NCI-H146 (cell line): ENCODE data around the gene VAT1L.
"Not testable (repeated sequence)": the region's sequence is repeated elsewhere in the genome, so short reads cannot be mapped to it uniquely, and the experiment has no call there.

Experiments
- DNase-seq: peaks from one replicate; lab custom pipeline; 2025; lab: John Stamatoyannopoulos, UW

VAT1L gene

GRCh38 chr16:77912617-77913016 lies 124.3 kb downstream of the VAT1L start:
- DNase-seq: no peak

- DNase-seq: no peak
Measured at GRCh38 chr16:77913738-77914253, 125.4 kb downstream of the VAT1L start.

GRCh38 chr16:77916111-77916510 lies 127.7 kb downstream of the VAT1L start:
- no peak for DNase-seq

- DNase-seq: no peak
Measured at GRCh38 chr16:77917971-77918370, 129.6 kb downstream of the VAT1L start.

GRCh38 chr16:77918809-77919707 lies 130.7 kb downstream of the VAT1L start:
- DNase-seq: peak; percentile 55

GRCh38 chr16:77919761-77920415 lies 131.5 kb downstream of the VAT1L start:
- DNase-seq: no peak

GRCh38 chr16:77920984-77921383 lies 132.6 kb downstream of the VAT1L start:
- DNase-seq: no peak

GRCh38 chr16:77922228-77922754 lies 133.9 kb downstream of the VAT1L start:
- DNase-seq: no peak

GRCh38 chr16:77925531-77925930 lies 137.2 kb downstream of the VAT1L start:
- peak; percentile 58 for DNase-seq

GRCh38 chr16:77928096-77928495 lies 139.7 kb downstream of the VAT1L start:
- peak; percentile 92 for DNase-seq

- no peak for DNase-seq
Measured at GRCh38 chr16:77929004-77929403, 140.6 kb downstream of the VAT1L start.

GRCh38 chr16:77931058-77931457 lies 142.7 kb downstream of the VAT1L start:
- no peak for DNase-seq

- DNase-seq: no peak
Measured at GRCh38 chr16:77937473-77938149, 149.2 kb downstream of the VAT1L start.

GRCh38 chr16:77938913-77939312 lies 150.5 kb downstream of the VAT1L start:
- peak; percentile 39 for DNase-seq

GRCh38 chr16:77939968-77940367 lies 151.6 kb downstream of the VAT1L start:
- DNase-seq: no peak

- peak; percentile 94 for DNase-seq
Measured at GRCh38 chr16:77943801-77944200, 155.4 kb downstream of the VAT1L start.

- DNase-seq: peak; percentile 30
Measured at GRCh38 chr16:77944631-77945030, 156.3 kb downstream of the VAT1L start.

- no peak for DNase-seq
Measured at GRCh38 chr16:77945126-77945525, 156.8 kb downstream of the VAT1L start.

GRCh38 chr16:77946823-77947222 lies 158.5 kb downstream of the VAT1L start:
- peak; percentile 35 for DNase-seq

- not testable (repeated sequence) for DNase-seq
Measured at GRCh38 chr16:77947590-77947989, 159.2 kb downstream of the VAT1L start.

GRCh38 chr16:77948835-77949234 lies 160.5 kb downstream of the VAT1L start:
- DNase-seq: no peak

- DNase-seq: peak; percentile 19
Measured at GRCh38 chr16:77949445-77949844, 161.1 kb downstream of the VAT1L start.
